Panc1 (cell line): Measurements from ENCODE around the gene COL4A4.

Source experiments
- CTCF ChIP-seq: fragments of 450-650 bp; IDR thresholded peaks from 2 replicates; pipeline ENCODE4 v1.5.1; 2017; ENCODE audit warnings: mild to moderate bottlenecking
- POLR2AphosphoS5 ChIP-seq: IDR thresholded peaks from 2 replicates; pipeline ENCODE4 v1.6.1; 2012; ENCODE audit warnings: mild to moderate bottlenecking, low read depth, low read length, moderate library complexity
- REST ChIP-seq, 2 experiments: IDR thresholded peaks; 2 replicates each; pipeline ENCODE4 v1.6.1; 2011 to 2012; ENCODE audit warnings: low read depth in 2 of 2, control low read depth in 1 of 2, low read length in 1 of 2, mild to moderate bottlenecking in 1 of 2, moderate library complexity in 1 of 2; ENCODE audit not compliant: insufficient read depth in 1 of 2
- SIN3A ChIP-seq: IDR thresholded peaks from 2 replicates; pipeline ENCODE4 v1.6.1; 2012; ENCODE audit warnings: low read depth, mild to moderate bottlenecking, low read length, moderate library complexity, borderline replicate concordance; ENCODE audit not compliant: insufficient read depth

GRCh38 chr2:226991663-226992062 lies 172.3 kb downstream of the COL4A4 start:
- TF ChIP-seq CTCF: no peak
- no peak for TF ChIP-seq REST (IDR thresholded peaks at IDR 0.05; ENCODE audit: insufficient read depth in 1 of 2, low read depth in 2 of 2, low read length in 1 of 2)
- TF ChIP-seq POLR2AphosphoS5: no peak
- no peak for TF ChIP-seq SIN3A
